CD14-positive monocyte (primary cell): Measurements from ENCODE around the gene CKAP2L. TPM values are rescaled to one million over a fixed set of nuclear protein-coding genes. Genes with fewer than 3 reads are reported as not detected.

Experiments
- DNase-seq, 3 donors: peaks; one replicate each; pipeline ENCODE4 v3.0.0-alpha.2; 2011 to 2022
- H2AFZ ChIP-seq: 2 replicates; pipeline ENCODE4 v1.6.0; 2012; ENCODE audit warnings: mild to moderate bottlenecking, low read depth, low read length, inconsistent platforms; ENCODE audit not compliant: insufficient read depth, poor library complexity, severe bottlenecking
- H3K27ac ChIP-seq, 2 donors: 1 replicate in 1 of 2; 2 replicates in 1 of 2; pipeline ENCODE4 v1.5.1; 2012 to 2013; ENCODE audit warnings: low read length in 2 of 2, control low read depth in 1 of 2, inconsistent platforms in 1 of 2, low read depth in 1 of 2, mild to moderate bottlenecking in 1 of 2
- H3K27me3 ChIP-seq, 2 donors: one replicate each; pipeline versions ENCODE4 v1.6.0 to v1.6.1; 2011 to 2013; ENCODE audit warnings: low read length in 2 of 2; ENCODE audit not compliant: control insufficient read depth in 2 of 2, insufficient read depth in 2 of 2
- H3K36me3 ChIP-seq, 2 donors: replicated peaks in 1 of 2; 1 replicate in 1 of 2; 2 replicates in 1 of 2; pipeline versions ENCODE4 v1.5.1 to v1.6.1; 2012 to 2013; ENCODE audit warnings: low read length in 2 of 2, control low read depth in 1 of 2, inconsistent platforms in 1 of 2, mild to moderate bottlenecking in 1 of 2; ENCODE audit not compliant: insufficient read depth in 2 of 2, control insufficient read depth in 1 of 2
- H3K4me1 ChIP-seq, 2 donors: 1 replicate in 1 of 2; 2 replicates in 1 of 2; pipeline versions ENCODE4 v1.5.1 to v1.6.1; 2012 to 2013; ENCODE audit warnings: low read length in 2 of 2, control low read depth in 1 of 2, inconsistent platforms in 1 of 2, mild to moderate bottlenecking in 1 of 2, moderate library complexity in 1 of 2; ENCODE audit not compliant: insufficient read depth in 2 of 2, control insufficient read depth in 1 of 2
- H3K4me2 ChIP-seq: replicated peaks from 2 replicates; pipeline ENCODE3; 2012; ENCODE audit warnings: low read length, moderate library complexity, mild to moderate bottlenecking; ENCODE audit not compliant: poor library complexity, severe bottlenecking; ENCODE audit errors: extremely low read depth
- H3K4me3 ChIP-seq, 3 experiments: fragments of 200-600 bp in 1 of 3; sonication (generic) in 1 of 3; replicated peaks in 1 of 3; 1 replicate in 2 of 3; 2 replicates in 1 of 3; pipeline ENCODE4 v1.5.1; 2011 to 2013; ENCODE audit warnings: low read length in 3 of 3, mild to moderate bottlenecking in 3 of 3, control low read depth in 2 of 3, low read depth in 2 of 3, inconsistent platforms in 1 of 3, moderate library complexity in 1 of 3
- H3K79me2 ChIP-seq: 2 replicates; pipeline ENCODE4 v1.6.0; 2012; ENCODE audit warnings: mild to moderate bottlenecking, control low read depth, inconsistent platforms, low read length, moderate library complexity; ENCODE audit not compliant: insufficient read depth
- H3K9ac ChIP-seq: 2 replicates; pipeline ENCODE4 v1.6.0; 2017; ENCODE audit warnings: low read length, mild to moderate bottlenecking; ENCODE audit not compliant: insufficient read depth, poor library complexity, severe bottlenecking
- H3K9me3 ChIP-seq, 2 donors: replicated peaks in 1 of 2; 1 replicate in 1 of 2; 2 replicates in 1 of 2; pipeline versions ENCODE4 v1.5.1 to v1.6.1; 2012 to 2013; ENCODE audit warnings: low read length in 2 of 2, control low read depth in 1 of 2; ENCODE audit not compliant: control insufficient read depth in 1 of 2, insufficient read depth in 1 of 2
- H4K20me1 ChIP-seq: 2 replicates; pipeline ENCODE4 v1.6.0; 2012; ENCODE audit warnings: mild to moderate bottlenecking, low read length, control low read depth, moderate library complexity; ENCODE audit not compliant: insufficient read depth
- H3K27ac Mint-ChIP-seq, 7 donors: one replicate each; pipeline ENCODE4 v1.8.0; 2020; ENCODE audit warnings: mild to moderate bottlenecking in 7 of 7, mixed read lengths in 7 of 7, moderate library complexity in 6 of 7, inconsistent platforms in 2 of 7
- H3K27me3 Mint-ChIP-seq, 3 donors: one replicate each; pipeline ENCODE4 v1.8.0; 2021 to 2022; ENCODE audit warnings: low read depth in 3 of 3, mild to moderate bottlenecking in 3 of 3, mixed read lengths in 3 of 3, moderate library complexity in 3 of 3, inconsistent platforms in 1 of 3
- H3K36me3 Mint-ChIP-seq, 2 donors: one replicate each; pipeline ENCODE4 v1.8.0; 2020; ENCODE audit warnings: mixed read lengths in 2 of 2, inconsistent platforms in 1 of 2, mild to moderate bottlenecking in 1 of 2
- H3K4me1 Mint-ChIP-seq: one replicate; pipeline ENCODE4 v1.8.0; 2020; ENCODE audit warnings: mild to moderate bottlenecking, mixed read lengths
- H3K4me3 Mint-ChIP-seq, 2 donors: one replicate each; pipeline ENCODE4 v1.8.0; 2020; ENCODE audit warnings: mild to moderate bottlenecking in 2 of 2, mixed read lengths in 2 of 2, moderate library complexity in 1 of 2
- H3K9me3 Mint-ChIP-seq, 7 donors: one replicate each; pipeline ENCODE4 v1.8.0; 2020 to 2022; ENCODE audit warnings: mixed read lengths in 7 of 7, mild to moderate bottlenecking in 6 of 7, moderate library complexity in 6 of 7, inconsistent platforms in 2 of 7
- WGBS: methylation state at CpG from one replicate; pipeline ENCODE4 v1.1.5; 2013; ENCODE audit warnings: missing lambda C conversion rate; ENCODE audit not compliant: insufficient coverage; 5-methylcytosine and 5-hydroxymethylcytosine counted together
- intact Hi-C, 2 donors: fragments of 100-400 bp; cut with micrococcal nuclease; formaldehyde crosslinking; loops; one replicate each; pipeline versions ENCODE4 v1.15.0 to v1.15.1; 2023
- polyA plus RNA-seq, 3 donors: library from polyadenylated mRNA; depleted of rRNA in 1 of 3; unstranded in 2 of 3; stranded (reverse) in 1 of 3; fragments of 300-500 nt in 2 of 3; fragments of >200 nt in 1 of 3; fragmentation: Illumina TruSeq in 2 of 3; gene quantifications; 1 replicate in 2 of 3; 2 replicates in 1 of 3; pipeline ENCODE4 v1.2.3, GENCODE V29; 2012 to 2021
- TF ChIP-seq, protein P1 (sequence below): fragments of 200-600 bp; IDR thresholded peaks from one replicate; pipeline ENCODE4 v1.8.0; 2022; ENCODE audit warnings: antibody characterized with exemption, mild to moderate bottlenecking

Gene CKAP2L
- polyA plus RNA-seq, 3 donors: 0.04 to 0.24 TPM; not detected in 1

DNA sequence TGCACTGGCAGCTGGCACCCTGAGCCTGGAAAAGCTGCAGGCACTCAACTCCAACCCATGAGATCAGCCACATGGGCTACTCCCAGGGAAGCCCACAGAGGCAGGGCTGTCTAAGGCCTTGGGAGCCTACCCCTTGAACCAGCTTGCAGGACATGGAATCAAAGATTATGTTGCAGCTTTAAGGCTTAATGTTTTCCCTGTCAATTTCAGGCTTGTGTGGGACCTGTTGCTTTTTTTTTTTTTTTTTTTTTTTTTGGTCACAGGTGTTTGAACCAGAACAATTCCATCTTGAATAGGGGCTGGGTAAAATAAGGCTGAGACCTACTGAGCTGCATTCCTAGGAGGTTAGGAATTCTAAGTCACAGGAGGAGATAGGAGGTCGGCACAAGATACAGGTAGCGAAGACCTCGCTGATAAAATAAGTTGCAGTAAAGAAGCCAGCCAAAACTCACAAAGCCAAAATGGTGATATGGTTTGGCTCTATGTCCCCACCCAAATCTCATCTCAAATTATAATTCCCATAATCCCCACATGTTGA is 27.4 kb upstream of the CKAP2L start:
- H3K79me2 ChIP-seq: no peaks in the 10 kb centered on the region
- no peak overlapping the region for H3K4me3 ChIP-seq
- H2AFZ ChIP-seq: no peak overlapping the region
- intact Hi-C loops: loop anchor here in 1 of 2 donors (2.0 to 10.0 kb wide), 3 partner anchors 39 to 93 kb away; no protein-coding TSS in a partner anchor
- WGBS: no CpG with 5 or more reads among the region's 3 CpGs
- no peak overlapping the region for H3K27ac ChIP-seq
- Mint-ChIP-seq H3K27ac (peak overlapping the region in 1 of 7 donors; percentile 25), H3K4me1 (peaks cover 61% of the 10 kb centered on the region), H3K36me3 (no peaks in the 10 kb centered on the region), H3K4me3 (no peak overlapping the region), H3K9me3 (peaks cover 5 to 10% (median 7%) of the 10 kb centered on the region in 7 donors), H3K27me3 (peaks cover 2 to 4% (median 2%) of the 10 kb centered on the region in 3 donors)
- DNase-seq: no peak
- H3K9ac ChIP-seq: no peak overlapping the region
- H3K36me3 ChIP-seq: no peaks in the 10 kb centered on the region
- no peak overlapping the region for H3K4me2 ChIP-seq
- H3K4me1 ChIP-seq: peaks cover 64 to 77% of the 10 kb centered on the region in 2 donors
- no peaks in the 10 kb centered on the region for H3K27me3 ChIP-seq
- H3K9me3 ChIP-seq: no peaks in the 10 kb centered on the region
- TF ChIP-seq, protein P1, sequence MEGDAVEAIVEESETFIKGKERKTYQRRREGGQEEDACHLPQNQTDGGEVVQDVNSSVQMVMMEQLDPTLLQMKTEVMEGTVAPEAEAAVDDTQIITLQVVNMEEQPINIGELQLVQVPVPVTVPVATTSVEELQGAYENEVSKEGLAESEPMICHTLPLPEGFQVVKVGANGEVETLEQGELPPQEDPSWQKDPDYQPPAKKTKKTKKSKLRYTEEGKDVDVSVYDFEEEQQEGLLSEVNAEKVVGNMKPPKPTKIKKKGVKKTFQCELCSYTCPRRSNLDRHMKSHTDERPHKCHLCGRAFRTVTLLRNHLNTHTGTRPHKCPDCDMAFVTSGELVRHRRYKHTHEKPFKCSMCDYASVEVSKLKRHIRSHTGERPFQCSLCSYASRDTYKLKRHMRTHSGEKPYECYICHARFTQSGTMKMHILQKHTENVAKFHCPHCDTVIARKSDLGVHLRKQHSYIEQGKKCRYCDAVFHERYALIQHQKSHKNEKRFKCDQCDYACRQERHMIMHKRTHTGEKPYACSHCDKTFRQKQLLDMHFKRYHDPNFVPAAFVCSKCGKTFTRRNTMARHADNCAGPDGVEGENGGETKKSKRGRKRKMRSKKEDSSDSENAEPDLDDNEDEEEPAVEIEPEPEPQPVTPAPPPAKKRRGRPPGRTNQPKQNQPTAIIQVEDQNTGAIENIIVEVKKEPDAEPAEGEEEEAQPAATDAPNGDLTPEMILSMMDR: no peak
- peaks cover 4% of the 10 kb centered on the region for H4K20me1 ChIP-seq

DNA sequence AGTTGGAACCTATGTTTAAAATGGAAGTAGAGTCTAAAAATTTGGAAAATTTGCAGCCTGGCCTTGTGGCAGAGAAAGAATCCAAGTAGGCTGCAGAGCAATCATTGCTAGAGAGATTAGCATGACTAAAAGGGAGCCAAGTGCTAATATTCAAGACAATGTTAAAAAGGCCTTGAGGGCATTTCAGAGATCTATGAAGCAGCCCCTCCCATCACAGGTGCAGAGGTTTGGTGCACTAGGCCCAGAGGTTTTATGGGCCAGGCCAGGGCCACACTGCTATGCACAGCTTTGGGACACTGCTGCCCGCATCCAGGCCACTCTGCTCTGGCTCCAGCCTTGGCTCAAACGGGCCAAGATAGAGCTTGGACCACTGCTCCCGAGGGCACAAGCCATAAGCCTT is 26.6 kb upstream of the CKAP2L start:
- DNase-seq: no peak
- Histone ChIP-seq H3K9ac (no peak overlapping the region), H3K27me3 (no peaks in the 10 kb centered on the region), H4K20me1 (peaks cover 4% of the 10 kb centered on the region), H3K27ac (no peak overlapping the region), H2AFZ (no peak overlapping the region), H3K4me3 (no peak overlapping the region), H3K36me3 (no peaks in the 10 kb centered on the region), H3K4me2 (no peak overlapping the region), H3K4me1 (peaks cover 63 to 81% of the 10 kb centered on the region in 2 donors), H3K79me2 (no peaks in the 10 kb centered on the region), H3K9me3 (no peaks in the 10 kb centered on the region)
- Mint-ChIP-seq H3K36me3 (no peaks in the 10 kb centered on the region), H3K4me3 (no peak overlapping the region), H3K27me3 (peaks cover 2 to 7% (median 4%) of the 10 kb centered on the region in 3 donors), H3K27ac (peak overlapping the region in 2 of 7 donors; percentile 35 to 77), H3K9me3 (peaks cover 5 to 10% (median 7%) of the 10 kb centered on the region in 7 donors), H3K4me1 (peaks cover 64% of the 10 kb centered on the region)
- TF ChIP-seq, protein P1: no peak
- intact Hi-C loops: loop anchor here in 1 of 2 donors (5.0 to 10.0 kb wide), 2 partner anchors 39 to 94 kb away; no protein-coding TSS in a partner anchor
- 96% methylated on average over 3 of the region's 3 CpGs for WGBS
